Sigmoid colon (tissue), 7 donors: Measurements from ENCODE around the gene DNAH17. TPM values are rescaled to one million over a fixed set of nuclear protein-coding genes. Genes with fewer than 3 reads are reported as not detected.

Source experiments
- DNase-seq: peaks from one replicate; pipeline ENCODE4 v3.0.0-alpha.2; 2019
- H3K27ac ChIP-seq, 4 donors: fragments of 200-600 bp; sonication (generic); one replicate each; pipeline ENCODE4 v1.5.1; 2016 to 2019; ENCODE audit warnings: mild to moderate bottlenecking in 1 of 4
- H3K27me3 ChIP-seq, 3 donors: fragments of 200-600 bp; sonication (generic); one replicate each; pipeline ENCODE4 v1.5.1; 2019; ENCODE audit warnings: mild to moderate bottlenecking in 1 of 3
- H3K36me3 ChIP-seq, 4 donors: fragments of 200-600 bp; sonication (generic); one replicate each; pipeline ENCODE4 v1.5.1; 2016 to 2019
- H3K4me1 ChIP-seq, 4 donors: fragments of 200-600 bp; sonication (generic); one replicate each; pipeline ENCODE4 v1.5.1; 2017 to 2019
- H3K4me3 ChIP-seq, 4 donors: fragments of 200-600 bp; sonication (generic); one replicate each; pipeline ENCODE4 v1.5.1; 2017 to 2019; ENCODE audit warnings: mild to moderate bottlenecking in 2 of 4, moderate library complexity in 1 of 4
- H3K9me3 ChIP-seq, 4 donors: fragments of 200-600 bp in 3 of 4; sonication (generic) in 3 of 4; one replicate each; pipeline versions ENCODE4 v1.5.1 to v1.6.1; 2013 to 2019
- EP300 ChIP-seq, 4 donors: sonication (generic); formaldehyde crosslinking; IDR thresholded peaks; one replicate each; pipeline ENCODE4 v1.6.1; 2017; ENCODE audit warnings: antibody characterized with exemption in 4 of 4
- POLR2A ChIP-seq, 2 donors: fragments of 450-650 bp; IDR thresholded peaks; one replicate each; pipeline ENCODE4 v1.6.1; 2016; ENCODE audit warnings: antibody characterized with exemption in 2 of 2, mild to moderate bottlenecking in 2 of 2, moderate library complexity in 2 of 2
- POLR2AphosphoS5 ChIP-seq, 4 donors: sonication (generic); formaldehyde crosslinking; IDR thresholded peaks; one replicate each; pipeline ENCODE4 v1.6.1; 2017; ENCODE audit warnings: antibody characterized with exemption in 4 of 4
- WGBS, 2 donors: extraction: QIAGEN DNeasy Blood & Tissue Kit; methylation state at CpG; one replicate each; pipeline ENCODE4 v1.1.7; 2013; 5-methylcytosine and 5-hydroxymethylcytosine counted together
- intact Hi-C: fragments of 100-400 bp; cut with DNase I; formaldehyde crosslinking; loops from one replicate; pipeline ENCODE4 v1.15.1; 2023
- polyA plus RNA-seq, 3 donors: library from polyadenylated mRNA; stranded (reverse); fragments of 200-250 nt; gene quantifications; one replicate each; pipeline ENCODE4 v1.2.3, GENCODE V29; 2013
- total RNA-seq, 4 donors: library from RNA; depleted of rRNA; stranded (reverse); fragments of >200 nt; gene quantifications; one replicate each; pipeline ENCODE4 v1.1.0, GENCODE V29; 2016
- TF ChIP-seq, protein P1 (sequence below), 4 experiments: fragments of 450-650 bp in 3 of 4; fragments of 200-600 bp in 1 of 4; IDR thresholded peaks; one replicate each; pipeline ENCODE4 v1.5.1; 2016 to 2019; ENCODE audit warnings: antibody characterized with exemption in 4 of 4, mild to moderate bottlenecking in 3 of 4, moderate library complexity in 2 of 4
- donor health status: healthy with polysubstance abuse.
- donor health status: Bipolar disorder and iron deficiency.
- donor health status: healthy.

The DNAH17 gene
- total and polyA plus RNA-seq, 7 donors = 0.07 to 0.68 (median 0.26) TPM; not detected in 3

DNA sequence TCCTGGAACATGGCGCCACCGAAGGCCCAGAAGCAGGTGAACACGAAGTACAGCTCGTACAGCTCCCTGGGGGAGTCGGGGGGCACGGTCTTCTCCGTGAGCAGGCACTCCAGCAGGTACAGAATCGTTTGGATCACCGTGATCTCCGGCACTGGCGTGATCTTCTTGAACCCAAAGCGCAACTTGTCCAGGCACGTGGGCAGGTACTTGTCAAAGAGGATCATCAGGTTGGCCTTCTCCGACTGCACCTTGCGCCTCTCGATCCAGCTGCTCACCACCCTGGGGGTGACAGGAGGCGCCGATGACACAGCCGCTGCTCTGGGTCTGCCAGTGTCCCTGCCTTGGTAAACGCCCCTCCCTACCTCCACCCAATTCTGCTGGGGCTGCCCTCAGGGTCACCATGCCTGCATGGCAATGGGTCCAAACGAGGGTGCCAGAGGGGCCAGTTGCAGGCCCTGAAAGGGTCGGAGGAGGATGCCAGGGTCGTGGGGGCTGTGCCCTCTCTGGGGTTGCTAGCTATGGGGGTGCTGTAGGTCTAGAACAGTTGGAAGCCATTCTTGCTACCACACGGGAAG, 90.9 kb downstream of the DNAH17 start:
- Histone ChIP-seq H3K9me3 (no peaks in the 10 kb centered on the region), H3K4me1 (peaks cover 0 to 10% (median 7%) of the 10 kb centered on the region in 4 donors), H3K4me3 (no peak overlapping the region), H3K27ac (no peak overlapping the region), H3K27me3 (peaks cover 4 to 33% (median 13%) of the 10 kb centered on the region in 3 donors), H3K36me3 (no peaks in the 10 kb centered on the region)
- intact Hi-C loops = no loop called here
- 89 to 95% methylated on average over 24 of the region's 24 CpGs for whole genome bisulfite sequencing, 2 donors
- DNase-seq = no peak
- TF ChIP-seq POLR2AphosphoS5 (IDR thresholded peaks at IDR 0.05) = no peak
- TF ChIP-seq EP300 (IDR thresholded peaks at IDR 0.05) = no peak
- no peak for TF ChIP-seq POLR2A (IDR thresholded peaks at IDR 0.05)
- TF ChIP-seq, protein P1, sequence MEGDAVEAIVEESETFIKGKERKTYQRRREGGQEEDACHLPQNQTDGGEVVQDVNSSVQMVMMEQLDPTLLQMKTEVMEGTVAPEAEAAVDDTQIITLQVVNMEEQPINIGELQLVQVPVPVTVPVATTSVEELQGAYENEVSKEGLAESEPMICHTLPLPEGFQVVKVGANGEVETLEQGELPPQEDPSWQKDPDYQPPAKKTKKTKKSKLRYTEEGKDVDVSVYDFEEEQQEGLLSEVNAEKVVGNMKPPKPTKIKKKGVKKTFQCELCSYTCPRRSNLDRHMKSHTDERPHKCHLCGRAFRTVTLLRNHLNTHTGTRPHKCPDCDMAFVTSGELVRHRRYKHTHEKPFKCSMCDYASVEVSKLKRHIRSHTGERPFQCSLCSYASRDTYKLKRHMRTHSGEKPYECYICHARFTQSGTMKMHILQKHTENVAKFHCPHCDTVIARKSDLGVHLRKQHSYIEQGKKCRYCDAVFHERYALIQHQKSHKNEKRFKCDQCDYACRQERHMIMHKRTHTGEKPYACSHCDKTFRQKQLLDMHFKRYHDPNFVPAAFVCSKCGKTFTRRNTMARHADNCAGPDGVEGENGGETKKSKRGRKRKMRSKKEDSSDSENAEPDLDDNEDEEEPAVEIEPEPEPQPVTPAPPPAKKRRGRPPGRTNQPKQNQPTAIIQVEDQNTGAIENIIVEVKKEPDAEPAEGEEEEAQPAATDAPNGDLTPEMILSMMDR (IDR thresholded peaks at IDR 0.05) = no peak

DNA sequence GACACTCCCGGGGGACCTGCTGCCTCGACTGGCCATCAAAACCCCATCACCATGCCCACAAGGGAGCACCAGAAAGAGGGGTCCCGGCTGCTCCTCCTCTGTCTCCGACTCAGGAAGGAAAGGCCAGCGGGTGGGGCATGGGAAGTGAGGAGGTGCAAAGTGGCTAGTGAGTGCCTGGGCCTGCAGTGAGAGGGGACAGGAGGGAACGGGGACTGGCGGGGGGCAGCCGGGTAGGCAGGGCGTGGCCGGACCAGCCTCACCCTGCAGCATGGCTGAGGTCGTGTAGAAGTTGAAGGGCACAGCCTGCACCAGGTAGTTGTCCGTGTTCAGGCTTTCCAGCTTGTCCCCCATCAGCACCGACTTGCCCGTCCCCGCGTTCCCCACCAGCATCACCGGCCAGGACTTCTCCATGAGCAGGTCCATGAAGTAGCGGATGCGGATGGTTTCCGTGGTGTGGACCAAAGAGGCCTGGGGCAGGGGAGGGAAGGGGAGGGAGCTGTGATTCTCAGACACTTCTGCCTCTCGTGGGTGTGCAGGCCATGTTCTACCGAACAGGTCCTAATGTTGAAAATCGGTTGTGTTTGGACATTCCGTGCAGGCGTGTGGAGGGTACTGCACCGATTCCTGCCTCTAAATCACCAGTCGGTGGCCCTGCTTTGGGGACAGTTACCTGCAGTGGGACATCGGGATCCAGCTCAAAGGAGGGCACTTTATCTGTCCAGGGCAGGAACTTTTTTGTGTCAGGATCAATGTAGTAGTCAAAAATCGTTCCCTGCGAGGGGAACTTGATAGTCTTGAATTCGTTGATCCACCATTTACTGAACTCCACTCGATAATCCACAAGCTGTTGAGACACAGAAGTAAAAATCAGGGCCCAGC, 91.7 kb downstream of the DNAH17 start:
- H3K36me3 ChIP-seq = no peaks in the 10 kb centered on the region
- TF ChIP-seq POLR2A (IDR thresholded peaks at IDR 0.05) (no peak), EP300 (IDR thresholded peaks at IDR 0.05) (no peak), POLR2AphosphoS5 (IDR thresholded peaks at IDR 0.05) (no peak)
- TF ChIP-seq, protein P1 (IDR thresholded peaks at IDR 0.05) = no peak
- peaks cover 0 to 10% (median 7%) of the 10 kb centered on the region in 4 donors for H3K4me1 ChIP-seq
- no peak for DNase-seq
- H3K27me3 ChIP-seq = peaks cover 4 to 33% (median 13%) of the 10 kb centered on the region in 3 donors
- H3K4me3 ChIP-seq = no peak overlapping the region
- no peak overlapping the region for H3K27ac ChIP-seq
- no peaks in the 10 kb centered on the region for H3K9me3 ChIP-seq
- WGBS, 2 donors = 70 to 79% methylated on average over 32 of the region's 32 CpGs
- intact Hi-C loops = no loop called here

DNA sequence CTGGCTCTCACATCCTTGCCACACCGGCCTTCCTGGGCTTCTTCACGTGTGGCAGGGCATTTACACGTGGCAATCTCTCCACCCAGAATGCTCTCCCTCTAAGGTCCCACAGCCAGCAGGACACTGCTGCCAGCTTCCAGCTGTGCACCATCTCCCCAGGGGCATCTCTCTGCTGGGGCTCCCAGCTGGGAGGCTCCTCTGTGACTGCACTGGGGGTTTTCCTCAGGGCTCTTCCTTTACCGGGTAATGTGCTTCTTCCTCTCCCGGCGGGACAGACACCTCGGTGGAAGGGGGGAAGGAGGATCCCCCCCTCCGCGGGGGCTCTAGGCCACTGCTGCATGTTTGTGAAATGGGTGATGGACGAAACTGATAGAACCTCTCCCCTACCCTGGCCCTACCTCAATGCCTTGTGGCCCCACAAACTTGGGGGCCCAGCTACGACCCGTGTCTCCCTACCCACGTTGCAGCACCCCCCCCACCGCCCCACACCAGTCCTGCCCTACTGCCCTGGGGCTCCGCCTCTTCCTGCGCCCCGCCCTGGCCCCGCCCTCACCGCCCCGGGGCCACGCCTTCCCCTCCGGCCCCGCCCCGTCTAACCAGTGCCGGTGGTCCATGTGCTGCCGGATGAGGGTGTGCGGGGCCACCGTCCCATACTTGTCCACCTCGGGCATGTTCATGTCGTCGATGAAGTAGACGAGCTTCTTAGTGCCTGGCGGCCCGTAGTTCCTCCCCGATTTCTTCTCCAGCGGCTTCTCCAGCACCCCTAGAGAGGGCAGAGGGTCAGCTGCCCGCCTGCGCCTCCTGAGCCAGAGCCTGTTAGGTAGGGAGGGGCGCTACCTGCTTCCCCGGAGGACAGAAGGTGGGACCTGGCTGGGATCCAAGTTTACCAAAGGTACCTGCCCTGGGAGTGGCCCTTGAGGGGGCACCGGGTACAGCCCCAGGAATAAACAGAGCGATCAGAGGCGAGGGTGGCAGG, 92.6 kb downstream of the DNAH17 start:
- Histone ChIP-seq H3K27me3 (peaks cover 4 to 33% (median 13%) of the 10 kb centered on the region in 3 donors), H3K4me3 (peak overlapping the region in 2 of 4 donors; percentile 23 to 30), H3K27ac (no peak overlapping the region), H3K9me3 (no peaks in the 10 kb centered on the region), H3K36me3 (no peaks in the 10 kb centered on the region), H3K4me1 (peaks cover 0 to 10% (median 7%) of the 10 kb centered on the region in 4 donors)
- no peak for DNase-seq
- intact Hi-C loops = no loop called here
- 6 to 11% methylated on average over 43 of the region's 43 CpGs for WGBS, 2 donors
- TF ChIP-seq EP300 (IDR thresholded peaks at IDR 0.05) = no peak
- no peak for TF ChIP-seq POLR2AphosphoS5 (IDR thresholded peaks at IDR 0.05)
- no peak for TF ChIP-seq POLR2A (IDR thresholded peaks at IDR 0.05)
- TF ChIP-seq, protein P1 (IDR thresholded peaks at IDR 0.05) = no peak

DNA sequence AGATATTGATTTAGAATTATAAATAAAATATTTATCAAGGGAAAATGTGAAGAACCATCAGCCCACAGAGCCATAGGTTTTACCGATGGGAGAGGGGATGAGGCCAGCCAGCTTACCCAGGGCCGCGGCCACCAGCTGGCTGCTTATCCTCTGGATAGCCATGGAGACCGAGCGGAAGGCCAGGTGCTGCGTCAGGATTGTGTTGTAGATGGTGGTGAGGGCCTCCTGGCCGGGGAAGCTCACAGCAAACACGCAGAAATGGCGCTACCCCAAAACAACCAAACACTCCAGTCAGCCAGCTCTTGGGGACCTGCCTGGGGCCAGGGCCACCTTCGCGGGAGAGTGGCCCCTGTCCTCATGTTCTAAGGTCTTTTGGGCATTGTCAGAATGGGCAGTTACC, 97.8 kb downstream of the DNAH17 start:
- intact Hi-C loops = no loop called here
- Histone ChIP-seq H3K4me3 (no peak overlapping the region), H3K36me3 (no peaks in the 10 kb centered on the region), H3K27me3 (peaks cover 1 to 24% (median 4%) of the 10 kb centered on the region in 3 donors), H3K27ac (no peak overlapping the region), H3K9me3 (no peaks in the 10 kb centered on the region), H3K4me1 (peaks cover 0 to 6% (median 2%) of the 10 kb centered on the region in 4 donors)
- 92 to 93% methylated on average over 11 of the region's 11 CpGs for WGBS, 2 donors
- TF ChIP-seq, protein P1 (IDR thresholded peaks at IDR 0.05) = no peak
- TF ChIP-seq POLR2AphosphoS5 (IDR thresholded peaks at IDR 0.05) (no peak), EP300 (IDR thresholded peaks at IDR 0.05) (no peak), POLR2A (IDR thresholded peaks at IDR 0.05) (no peak)
- no peak for DNase-seq
